Endothelial cell of umbilical vein (primary cell): ENCODE results near the gene AEBP1. TPM values are rescaled to one million over a fixed set of nuclear protein-coding genes. Genes with fewer than 3 reads are reported as not detected.

Experiments
- BruUV-seq: library from RNA; stranded (reverse); fragments of 400-500 nt; replicated peaks from 2 replicates; lab custom pipeline; 2021; lab: Mats Ljungman, UMichigan
- CTCF ChIA-PET: fragments of 300-600, 350-600 bp; sonication (Branson Sonifier 250); formaldehyde crosslinking; loops from one replicate; lab custom pipeline; 2021; ENCODE audit warnings: antibody characterized with exemption, inconsistent platforms; lab: Charles Lee
- POLR2A ChIA-PET: fragments of 300-600, 350-600 bp; sonication (Branson Sonifier 250); formaldehyde crosslinking; loops from one replicate; lab custom pipeline; 2021; ENCODE audit warnings: antibody characterized with exemption, inconsistent platforms; lab: Charles Lee
- DNase-seq: peaks from one replicate; pipeline ENCODE4 v3.0.0-alpha.2; 2011; ENCODE audit warnings: low read depth, low spot score
- FAIRE-seq: peaks from 2 replicates; lab custom pipeline; 2011; peaks lifted over from hg19 to GRCh38; lab: Jason Lieb, UNC
- H2AFZ ChIP-seq: 2 replicates; pipeline ENCODE4 v1.6.0; 2012; ENCODE audit warnings: low read depth, low read length, control low read depth, inconsistent platforms
- H3K27ac ChIP-seq: 2 replicates; pipeline ENCODE4 v1.5.1; 2011; ENCODE audit warnings: low read depth, mild to moderate bottlenecking, control low read depth, low read length, moderate library complexity; ENCODE audit not compliant: insufficient read depth
- H3K27me3 ChIP-seq, 2 experiments: 2 replicates each; pipeline versions ENCODE4 v1.6.0 to v1.6.1; 2011; ENCODE audit warnings: low read length in 2 of 2, mixed read lengths in 1 of 2; ENCODE audit not compliant: control insufficient read depth in 2 of 2, insufficient read depth in 2 of 2
- H3K36me3 ChIP-seq, 2 experiments: 2 replicates in 1 of 2; 3 replicates in 1 of 2; pipeline ENCODE4 v1.5.1; 2011; ENCODE audit warnings: low read length in 2 of 2, mild to moderate bottlenecking in 1 of 2, moderate library complexity in 1 of 2; ENCODE audit not compliant: control insufficient read depth in 2 of 2, insufficient read depth in 2 of 2; ENCODE audit errors: extremely low read depth in 1 of 2
- H3K4me1 ChIP-seq: 3 replicates; pipeline ENCODE4 v1.5.1; 2011; ENCODE audit warnings: mild to moderate bottlenecking, low read length; ENCODE audit not compliant: control insufficient read depth, insufficient read depth; ENCODE audit errors: extremely low read depth
- H3K4me2 ChIP-seq: 2 replicates; pipeline ENCODE4 v1.6.1; 2011; ENCODE audit warnings: low read length, control low read depth, mixed read lengths; ENCODE audit not compliant: insufficient read depth
- H3K4me3 ChIP-seq, 3 experiments: fragments of 200-600 bp in 1 of 3; sonication (generic), shearing (Covaris generic) in 1 of 3; replicated peaks in 1 of 3; 2 replicates each; pipeline ENCODE4 v1.5.1; 2011 to 2016; ENCODE audit warnings: control low read depth in 3 of 3, low read length in 3 of 3, mild to moderate bottlenecking in 2 of 3, inconsistent platforms in 1 of 3, low read depth in 1 of 3, moderate library complexity in 1 of 3; ENCODE audit not compliant: insufficient read depth in 1 of 3
- H3K79me2 ChIP-seq: 2 replicates; pipeline ENCODE4 v1.6.0; 2012; ENCODE audit warnings: low read length, inconsistent platforms; ENCODE audit not compliant: control insufficient read depth, insufficient read depth
- H3K9ac ChIP-seq: replicated peaks from 2 replicates; pipeline ENCODE3; 2011; ENCODE audit warnings: low read length, control low read depth; ENCODE audit not compliant: insufficient read depth; ENCODE audit errors: extremely low read depth
- H3K9me1 ChIP-seq: replicated peaks from 3 replicates; pipeline ENCODE4 v1.6.0; 2011; ENCODE audit warnings: mild to moderate bottlenecking, low read length; ENCODE audit not compliant: control insufficient read depth, insufficient read depth; ENCODE audit errors: extremely low read depth
- H3K9me3 ChIP-seq: replicated peaks from 2 replicates; pipeline ENCODE4 v1.5.1; 2012; ENCODE audit warnings: low read length, inconsistent platforms; ENCODE audit not compliant: control insufficient read depth, insufficient read depth
- H4K20me1 ChIP-seq: replicated peaks from 2 replicates; pipeline ENCODE3; 2011; ENCODE audit warnings: mild to moderate bottlenecking, low read length; ENCODE audit not compliant: control insufficient read depth, insufficient read depth; ENCODE audit errors: extremely low read depth
- EZH2 ChIP-seq: IDR thresholded peaks from 2 replicates; pipeline ENCODE4 v1.6.1; 2012; ENCODE audit warnings: borderline replicate concordance, low read depth, mild to moderate bottlenecking, moderate library complexity, low read length, inconsistent platforms; ENCODE audit not compliant: severe bottlenecking
- FOS ChIP-seq: IDR thresholded peaks from 2 replicates; pipeline ENCODE4 v1.6.1; 2011; ENCODE audit warnings: mild to moderate bottlenecking, low read length, moderate library complexity, borderline replicate concordance; ENCODE audit not compliant: insufficient read depth
- GATA2 ChIP-seq: IDR thresholded peaks from 2 replicates; pipeline ENCODE4 v1.7.0; 2011; ENCODE audit warnings: low read depth, mild to moderate bottlenecking, moderate library complexity, mixed read lengths, low read length; ENCODE audit not compliant: insufficient read length, insufficient read depth
- JUN ChIP-seq: IDR thresholded peaks from 2 replicates; pipeline ENCODE4 v1.6.1; 2011; ENCODE audit warnings: borderline replicate concordance, low read depth; ENCODE audit not compliant: insufficient read length, insufficient read depth
- MYC ChIP-seq: IDR thresholded peaks from one replicate; pipeline ENCODE4 v1.6.1; 2011; ENCODE audit warnings: mild to moderate bottlenecking, low read depth, low read length
- POLR2A ChIP-seq: IDR thresholded peaks from 2 replicates; pipeline ENCODE4 v1.6.1; 2012; ENCODE audit warnings: low read depth, mild to moderate bottlenecking, control low read depth, low read length
- POLR2AphosphoS5 ChIP-seq: IDR thresholded peaks from 2 replicates; pipeline ENCODE4 v1.6.1; 2012; ENCODE audit warnings: low read depth, mild to moderate bottlenecking, control low read depth, low read length, moderate library complexity; ENCODE audit not compliant: insufficient read depth
- dilution Hi-C: fragments of 300-500 bp; cut with MboI; formaldehyde crosslinking; loops from one replicate; pipeline ENCODE4 v1.15.0; 2019; ENCODE audit warnings: low sequenced_read_pairs; ENCODE audit not compliant: extremely low pct_ligation_motif_present
- intact Hi-C: fragments of 100-400 bp; cut with micrococcal nuclease; formaldehyde crosslinking; loops from one replicate; pipeline ENCODE4 v1.10.0; 2022
- polyA plus RNA-seq, 4 experiments: library from polyadenylated mRNA; depleted of rRNA in 3 of 4; stranded (reverse) in 3 of 4; unstranded in 1 of 4; fragments of >200 nt; gene quantifications; 2 replicates each; pipeline versions ENCODE4 v1.2.1 to v1.2.3, GENCODE V29; 2011 to 2012; ENCODE audit warnings: missing spikeins in 1 of 4
- total RNA-seq: library from RNA; stranded (reverse); gene quantifications from 2 replicates; pipeline ENCODE4 v1.2.3, GENCODE V29; 2021
- TF ChIP-seq, protein P1 (sequence below), 2 donors: IDR thresholded peaks; 1 replicate in 1 of 2; 2 replicates in 1 of 2; pipeline ENCODE4 v1.5.1; 2011; ENCODE audit warnings: low read length in 2 of 2, mild to moderate bottlenecking in 2 of 2, moderate library complexity in 2 of 2, control low read depth in 1 of 2, inconsistent platforms in 1 of 2, low read depth in 1 of 2; ENCODE audit not compliant: insufficient read depth in 1 of 2; ENCODE audit errors: extremely low read depth in 1 of 2
- TF ChIP-seq, protein P2 (sequence below): IDR thresholded peaks from 2 replicates; pipeline ENCODE4 v1.6.1; 2011; ENCODE audit not compliant: insufficient read depth, insufficient read length

The AEBP1 gene
- total and polyA plus RNA-seq, 2 donors (not counting 3 experiments of a cell fraction or from before 2014, with no cell fraction given) = 20.6 to 48.0 TPM

DNA sequence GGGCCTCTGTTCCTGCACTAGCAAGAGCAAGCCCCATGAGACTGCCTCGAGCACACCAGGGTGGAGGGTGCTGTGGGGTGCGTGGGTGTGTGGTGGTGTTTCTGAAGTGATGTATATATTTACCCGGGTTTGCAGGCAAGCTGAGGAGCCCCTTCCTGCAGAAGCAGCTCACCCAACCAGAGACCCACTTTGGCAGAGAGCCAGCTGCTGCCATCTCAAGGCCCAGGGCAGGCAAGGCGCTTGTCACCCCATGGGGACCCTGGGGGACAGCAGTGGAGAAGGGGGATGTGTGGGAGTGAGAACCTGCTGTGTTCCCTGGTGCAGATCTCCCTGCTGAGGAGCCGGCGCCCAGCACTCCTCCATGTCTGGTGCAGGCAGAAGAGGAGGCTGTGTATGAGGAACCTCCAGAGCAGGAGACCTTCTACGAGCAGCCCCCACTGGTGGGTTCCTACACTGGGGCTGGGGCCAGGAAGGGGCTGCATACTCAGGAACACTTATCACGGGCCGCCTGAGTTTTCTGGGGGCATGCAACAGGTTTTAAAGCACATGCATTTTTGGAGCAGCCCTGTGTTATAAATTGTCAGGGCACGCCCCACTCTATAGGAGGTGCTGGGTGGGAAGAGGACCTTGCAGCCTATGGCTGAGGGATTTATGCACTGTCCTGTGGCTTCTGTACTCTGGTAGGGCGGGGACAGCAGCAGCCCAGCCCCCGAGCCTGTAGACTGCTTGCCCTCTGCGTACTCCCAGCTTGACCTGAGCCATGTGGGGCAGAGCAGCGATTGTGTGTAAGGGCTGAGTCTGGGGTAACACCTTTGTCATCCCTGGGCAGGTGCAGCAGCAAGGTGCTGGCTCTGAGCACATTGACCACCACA is 44.7 kb upstream of the AEBP1 start:
- no peaks in the 10 kb centered on the region for H3K9me3 ChIP-seq
- peaks cover 2 to 9% of the 10 kb centered on the region in 2 experiments for H3K27me3 ChIP-seq
- no peak overlapping the region for H3K4me3 ChIP-seq
- dilution Hi-C loops (no loop called here), intact Hi-C loops (no loop called here)
- H3K9ac ChIP-seq = no peak overlapping the region
- H3K4me1 ChIP-seq = no peaks in the 10 kb centered on the region
- BruUV-seq = no TSS peak
- CTCF ChIA-PET = interaction anchor here (0.6 to 1.3 kb wide), 3 partner anchors 8 to 40 kb away, joined by 3 read pairs; no protein-coding TSS in a partner anchor
- POLR2A ChIA-PET = no interaction called here
- H4K20me1 ChIP-seq = no peaks in the 10 kb centered on the region
- FAIRE-seq (no peak), DNase-seq (no peak)
- peaks cover 2% of the 10 kb centered on the region for H3K79me2 ChIP-seq
- peaks cover 9 to 48% of the 10 kb centered on the region in 2 experiments for H3K36me3 ChIP-seq
- H3K27ac ChIP-seq = no peak overlapping the region
- TF ChIP-seq, protein P1, sequence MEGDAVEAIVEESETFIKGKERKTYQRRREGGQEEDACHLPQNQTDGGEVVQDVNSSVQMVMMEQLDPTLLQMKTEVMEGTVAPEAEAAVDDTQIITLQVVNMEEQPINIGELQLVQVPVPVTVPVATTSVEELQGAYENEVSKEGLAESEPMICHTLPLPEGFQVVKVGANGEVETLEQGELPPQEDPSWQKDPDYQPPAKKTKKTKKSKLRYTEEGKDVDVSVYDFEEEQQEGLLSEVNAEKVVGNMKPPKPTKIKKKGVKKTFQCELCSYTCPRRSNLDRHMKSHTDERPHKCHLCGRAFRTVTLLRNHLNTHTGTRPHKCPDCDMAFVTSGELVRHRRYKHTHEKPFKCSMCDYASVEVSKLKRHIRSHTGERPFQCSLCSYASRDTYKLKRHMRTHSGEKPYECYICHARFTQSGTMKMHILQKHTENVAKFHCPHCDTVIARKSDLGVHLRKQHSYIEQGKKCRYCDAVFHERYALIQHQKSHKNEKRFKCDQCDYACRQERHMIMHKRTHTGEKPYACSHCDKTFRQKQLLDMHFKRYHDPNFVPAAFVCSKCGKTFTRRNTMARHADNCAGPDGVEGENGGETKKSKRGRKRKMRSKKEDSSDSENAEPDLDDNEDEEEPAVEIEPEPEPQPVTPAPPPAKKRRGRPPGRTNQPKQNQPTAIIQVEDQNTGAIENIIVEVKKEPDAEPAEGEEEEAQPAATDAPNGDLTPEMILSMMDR (IDR thresholded peaks at IDR 0.05; ENCODE audit: extremely low read depth in 1 of 2, insufficient read depth in 1 of 2, low read depth in 1 of 2, low read length in 2 of 2) = no peak
- no peak for TF ChIP-seq EZH2
- no peak for TF ChIP-seq FOS
- TF ChIP-seq, protein P2, sequence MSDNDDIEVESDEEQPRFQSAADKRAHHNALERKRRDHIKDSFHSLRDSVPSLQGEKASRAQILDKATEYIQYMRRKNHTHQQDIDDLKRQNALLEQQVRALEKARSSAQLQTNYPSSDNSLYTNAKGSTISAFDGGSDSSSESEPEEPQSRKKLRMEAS = no peak
- TF ChIP-seq POLR2A = no peak
- no peak for TF ChIP-seq GATA2
- TF ChIP-seq POLR2AphosphoS5 = no peak
- TF ChIP-seq MYC = no peak
- TF ChIP-seq JUN = no peak
- H2AFZ ChIP-seq = no peak overlapping the region
- H3K9me1 ChIP-seq = no peaks in the 10 kb centered on the region
- no peak overlapping the region for H3K4me2 ChIP-seq
